Regular cardiac myocyte (primary cell): Measurements from ENCODE around the gene ALG11. TPM values are rescaled to one million over a fixed set of nuclear protein-coding genes. Genes with fewer than 3 reads are reported as not detected.

Experiments used
- total RNA-seq: library from RNA; depleted of rRNA; stranded (reverse); fragments of >200 nt; gene quantifications from 2 replicates; pipeline ENCODE4 v1.2.3, GENCODE V29; 2014

Gene ALG11
- 36.8 and 37.2 TPM in 2 replicates for total RNA-seq

GRCh38 chr13:52011632-52012511 is at the start of gene ALG11:
Gene ALG11, plus strand, starts transcription at chr13:52012398. Its CDS starts 21 bp downstream, at chr13:52012419.

GRCh38 chr13:52010890-52011631 is 1.1 kb upstream of the ALG11 start, which contains the start of gene ATP7B:
Gene ATP7B, minus strand, starts transcription at chr13:52011450. Its CDS starts 113 bp downstream, at chr13:52011337.

GRCh38 chr13:52024481-52024880 is 12.3 kb downstream of the ALG11 start, which contains the start of gene UTP14C:
Gene UTP14C, plus strand, starts transcription at chr13:52024691. Its CDS starts 4,114 bp downstream, at chr13:52028805.

Other genes with a start within 250 kb of the ALG11 start
- gene DHRS12, start 208.2 kb upstream of the ALG11 start, total RNA-seq: 2.1 and 3.9 TPM in 2 replicates
- not detected in 2 replicates for gene TMEM272, start 167.2 kb upstream of the ALG11 start, total RNA-seq
- gene CCDC70, start 150.4 kb upstream of the ALG11 start, total RNA-seq: not detected in 2 replicates
- 3.1 and 4.8 TPM in 2 replicates for gene ATP7B, start 948 bp upstream of the ALG11 start, total RNA-seq
- gene UTP14C, start 12.3 kb downstream of the ALG11 start, total RNA-seq: 18.6 TPM in 2 replicates
- gene NEK5, start 116.7 kb downstream of the ALG11 start, total RNA-seq: under 0.01 and 0.28 TPM in 2 replicates
- 5.6 and 5.9 TPM in 2 replicates for gene NEK3, start 147.2 kb downstream of the ALG11 start, total RNA-seq